Neural cell (in vitro differentiated cells): Measurements from ENCODE around the gene ZNF428.

ENCODE experiments used
- EP300 ChIP-seq: fragments of 450-650 bp; conservative IDR thresholded peaks from 2 replicates; pipeline ENCODE4 v1.6.1; 2014; ENCODE audit warnings: antibody characterized with exemption, mild to moderate bottlenecking, moderate library complexity; ENCODE audit not compliant: poor library complexity, severe bottlenecking
- EZH2 ChIP-seq: fragments of 200-600, 300-800 bp; shearing (Covaris generic), sonication (generic); IDR thresholded peaks from 2 replicates; pipeline ENCODE4 v1.6.1; 2014; ENCODE audit warnings: antibody characterized with exemption, low read length, borderline replicate concordance, mild to moderate bottlenecking; ENCODE audit not compliant: insufficient read depth, poor library complexity, severe bottlenecking
- MXI1 ChIP-seq: fragments of 450-650 bp; conservative IDR thresholded peaks from 2 replicates; pipeline ENCODE4 v1.6.1; 2014; ENCODE audit warnings: antibody characterized with exemption, mild to moderate bottlenecking; ENCODE audit not compliant: poor library complexity, severe bottlenecking
- POLR2AphosphoS5 ChIP-seq: IDR thresholded peaks from 2 replicates; pipeline ENCODE4 v1.6.1; 2012
- RAD21 ChIP-seq: fragments of 450-650 bp; conservative IDR thresholded peaks from 2 replicates; pipeline ENCODE4 v1.6.1; 2014; ENCODE audit warnings: antibody characterized with exemption, mild to moderate bottlenecking, moderate library complexity
- TAF1 ChIP-seq: IDR thresholded peaks from 2 replicates; pipeline ENCODE4 v1.6.1; 2012; ENCODE audit warnings: low read depth
- TF ChIP-seq, protein P1 (sequence below): fragments of 450-650 bp; IDR thresholded peaks from 2 replicates; pipeline ENCODE4 v1.5.1; 2014; ENCODE audit warnings: antibody characterized with exemption, mild to moderate bottlenecking, moderate library complexity; ENCODE audit not compliant: poor library complexity, severe bottlenecking
- TF ChIP-seq, protein P2 (sequence below): IDR thresholded peaks from 2 replicates; pipeline ENCODE4 v1.6.1; 2012; ENCODE audit warnings: borderline replicate concordance

- TF ChIP-seq MXI1: no peak
- TF ChIP-seq, protein P1, sequence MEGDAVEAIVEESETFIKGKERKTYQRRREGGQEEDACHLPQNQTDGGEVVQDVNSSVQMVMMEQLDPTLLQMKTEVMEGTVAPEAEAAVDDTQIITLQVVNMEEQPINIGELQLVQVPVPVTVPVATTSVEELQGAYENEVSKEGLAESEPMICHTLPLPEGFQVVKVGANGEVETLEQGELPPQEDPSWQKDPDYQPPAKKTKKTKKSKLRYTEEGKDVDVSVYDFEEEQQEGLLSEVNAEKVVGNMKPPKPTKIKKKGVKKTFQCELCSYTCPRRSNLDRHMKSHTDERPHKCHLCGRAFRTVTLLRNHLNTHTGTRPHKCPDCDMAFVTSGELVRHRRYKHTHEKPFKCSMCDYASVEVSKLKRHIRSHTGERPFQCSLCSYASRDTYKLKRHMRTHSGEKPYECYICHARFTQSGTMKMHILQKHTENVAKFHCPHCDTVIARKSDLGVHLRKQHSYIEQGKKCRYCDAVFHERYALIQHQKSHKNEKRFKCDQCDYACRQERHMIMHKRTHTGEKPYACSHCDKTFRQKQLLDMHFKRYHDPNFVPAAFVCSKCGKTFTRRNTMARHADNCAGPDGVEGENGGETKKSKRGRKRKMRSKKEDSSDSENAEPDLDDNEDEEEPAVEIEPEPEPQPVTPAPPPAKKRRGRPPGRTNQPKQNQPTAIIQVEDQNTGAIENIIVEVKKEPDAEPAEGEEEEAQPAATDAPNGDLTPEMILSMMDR: no peak
- TF ChIP-seq TAF1: no peak
- TF ChIP-seq RAD21: no peak
- TF ChIP-seq POLR2AphosphoS5: no peak
- no peak for TF ChIP-seq EZH2
- TF ChIP-seq EP300: no peak
- TF ChIP-seq, protein P2, sequence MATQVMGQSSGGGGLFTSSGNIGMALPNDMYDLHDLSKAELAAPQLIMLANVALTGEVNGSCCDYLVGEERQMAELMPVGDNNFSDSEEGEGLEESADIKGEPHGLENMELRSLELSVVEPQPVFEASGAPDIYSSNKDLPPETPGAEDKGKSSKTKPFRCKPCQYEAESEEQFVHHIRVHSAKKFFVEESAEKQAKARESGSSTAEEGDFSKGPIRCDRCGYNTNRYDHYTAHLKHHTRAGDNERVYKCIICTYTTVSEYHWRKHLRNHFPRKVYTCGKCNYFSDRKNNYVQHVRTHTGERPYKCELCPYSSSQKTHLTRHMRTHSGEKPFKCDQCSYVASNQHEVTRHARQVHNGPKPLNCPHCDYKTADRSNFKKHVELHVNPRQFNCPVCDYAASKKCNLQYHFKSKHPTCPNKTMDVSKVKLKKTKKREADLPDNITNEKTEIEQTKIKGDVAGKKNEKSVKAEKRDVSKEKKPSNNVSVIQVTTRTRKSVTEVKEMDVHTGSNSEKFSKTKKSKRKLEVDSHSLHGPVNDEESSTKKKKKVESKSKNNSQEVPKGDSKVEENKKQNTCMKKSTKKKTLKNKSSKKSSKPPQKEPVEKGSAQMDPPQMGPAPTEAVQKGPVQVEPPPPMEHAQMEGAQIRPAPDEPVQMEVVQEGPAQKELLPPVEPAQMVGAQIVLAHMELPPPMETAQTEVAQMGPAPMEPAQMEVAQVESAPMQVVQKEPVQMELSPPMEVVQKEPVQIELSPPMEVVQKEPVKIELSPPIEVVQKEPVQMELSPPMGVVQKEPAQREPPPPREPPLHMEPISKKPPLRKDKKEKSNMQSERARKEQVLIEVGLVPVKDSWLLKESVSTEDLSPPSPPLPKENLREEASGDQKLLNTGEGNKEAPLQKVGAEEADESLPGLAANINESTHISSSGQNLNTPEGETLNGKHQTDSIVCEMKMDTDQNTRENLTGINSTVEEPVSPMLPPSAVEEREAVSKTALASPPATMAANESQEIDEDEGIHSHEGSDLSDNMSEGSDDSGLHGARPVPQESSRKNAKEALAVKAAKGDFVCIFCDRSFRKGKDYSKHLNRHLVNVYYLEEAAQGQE: no peak
These were observed 34.9 kb downstream of the ZNF428 start for GRCh38 chr19:43584484-43584883.
